Astrocyte (in vitro differentiated cells and primary cell): Measurements from ENCODE around the gene GOLGA6D. TPM values are rescaled to one million over a fixed set of nuclear protein-coding genes. Genes with fewer than 3 reads are reported as not detected.
"Not testable (repeated sequence)": the region's sequence is repeated elsewhere in the genome, so short reads cannot be mapped to it uniquely, and the experiment has no call there.

Experiments used
- DNase-seq: peaks from one replicate; pipeline ENCODE4 v3.0.0-alpha.2; 2010; ENCODE audit warnings: low read depth
- FAIRE-seq: peaks from 2 replicates; lab custom pipeline; 2011; peaks lifted over from hg19 to GRCh38; lab: Jason Lieb, UNC
- H2AFZ ChIP-seq: 2 replicates; pipeline ENCODE4 v1.6.0; 2012; ENCODE audit warnings: low read depth, low read length, inconsistent platforms
- H3K27ac ChIP-seq: 2 replicates; pipeline ENCODE4 v1.5.1; 2011; ENCODE audit warnings: low read depth, low read length, inconsistent platforms
- H3K27me3 ChIP-seq: 2 replicates; pipeline ENCODE4 v1.6.0; 2011; ENCODE audit warnings: low read length, inconsistent platforms; ENCODE audit not compliant: insufficient read depth
- H3K36me3 ChIP-seq: 2 replicates; pipeline ENCODE4 v1.5.1; 2011; ENCODE audit warnings: low read length, inconsistent platforms; ENCODE audit not compliant: insufficient read depth
- H3K4me1 ChIP-seq: 2 replicates; pipeline ENCODE4 v1.5.1; 2011; ENCODE audit warnings: low read length, inconsistent platforms; ENCODE audit not compliant: insufficient read depth
- H3K4me2 ChIP-seq: 2 replicates; pipeline ENCODE4 v1.6.0; 2012; ENCODE audit warnings: low read length, inconsistent platforms
- H3K4me3 ChIP-seq: 2 replicates; pipeline ENCODE4 v1.5.1; 2011; ENCODE audit warnings: low read depth, mild to moderate bottlenecking, low read length, inconsistent platforms; ENCODE audit not compliant: insufficient read depth
- H3K79me2 ChIP-seq: 2 replicates; pipeline ENCODE4 v1.6.0; 2012; ENCODE audit warnings: mild to moderate bottlenecking, low read length, inconsistent platforms; ENCODE audit not compliant: insufficient read depth
- H3K9ac ChIP-seq: 2 replicates; pipeline ENCODE4 v1.6.0; 2012; ENCODE audit warnings: mild to moderate bottlenecking, low read length, inconsistent platforms
- H3K9me3 ChIP-seq: 2 replicates; pipeline ENCODE4 v1.5.1; 2012; ENCODE audit warnings: low read depth, mild to moderate bottlenecking, low read length, inconsistent platforms; ENCODE audit not compliant: insufficient read depth
- H4K20me1 ChIP-seq: 2 replicates; pipeline ENCODE4 v1.6.0; 2012; ENCODE audit warnings: low read length, inconsistent platforms; ENCODE audit not compliant: insufficient read depth
- H3K27ac Mint-ChIP-seq: one replicate; pipeline ENCODE4 v1.8.0; 2021; ENCODE audit warnings: mild to moderate bottlenecking, mixed read lengths; ENCODE audit not compliant: unreplicated experiment
- H3K27me3 Mint-ChIP-seq: one replicate; pipeline ENCODE4 v1.8.0; 2021; ENCODE audit warnings: low read depth, mixed read lengths; ENCODE audit not compliant: unreplicated experiment
- H3K36me3 Mint-ChIP-seq: one replicate; pipeline ENCODE4 v1.8.0; 2021; ENCODE audit warnings: low read depth, mixed read lengths; ENCODE audit not compliant: unreplicated experiment
- H3K4me1 Mint-ChIP-seq: one replicate; pipeline ENCODE4 v1.8.0; 2021; ENCODE audit warnings: low read depth, mixed read lengths; ENCODE audit not compliant: unreplicated experiment
- H3K4me3 Mint-ChIP-seq: one replicate; pipeline ENCODE4 v1.8.0; 2021; ENCODE audit warnings: mild to moderate bottlenecking, moderate library complexity, mixed read lengths; ENCODE audit not compliant: unreplicated experiment
- H3K9me3 Mint-ChIP-seq: one replicate; pipeline ENCODE4 v1.8.0; 2021; ENCODE audit warnings: mild to moderate bottlenecking, mixed read lengths; ENCODE audit not compliant: unreplicated experiment
- CTCF ChIP-seq: IDR thresholded peaks from 2 replicates; pipeline ENCODE4 v1.5.1; 2011; ENCODE audit warnings: low read depth, mild to moderate bottlenecking, inconsistent platforms, low read length, moderate library complexity; ENCODE audit not compliant: insufficient read depth
- EZH2 ChIP-seq: IDR thresholded peaks from 2 replicates; pipeline ENCODE4 v1.6.1; 2012; ENCODE audit warnings: mild to moderate bottlenecking, low read length, inconsistent platforms; ENCODE audit not compliant: insufficient read depth
- total RNA-seq: library from RNA; stranded (reverse); gene quantifications from 2 replicates; pipeline ENCODE4 v1.2.1, GENCODE V29; 2021

GOLGA6D gene
- total RNA-seq, 1 donor from 2014 or later = not detected

- Histone ChIP-seq H3K4me3 (no peak overlapping the region), H3K4me2 (no peak overlapping the region), H3K27ac (no peak overlapping the region), H4K20me1 (no peaks in the 10 kb centered on the region), H3K4me1 (no peaks in the 10 kb centered on the region), H3K27me3 (peaks cover 17% of the 10 kb centered on the region), H3K36me3 (no peaks in the 10 kb centered on the region), H3K9me3 (no peaks in the 10 kb centered on the region), H3K9ac (no peak overlapping the region), H2AFZ (no peak overlapping the region), H3K79me2 (no peaks in the 10 kb centered on the region)
- DNase-seq (no peak), FAIRE-seq (no peak)
- Mint-ChIP-seq H3K27me3 (peaks cover 5% of the 10 kb centered on the region), H3K9me3 (no peaks in the 10 kb centered on the region), H3K27ac (no peak overlapping the region), H3K4me3 (no peak overlapping the region), H3K4me1 (no peaks in the 10 kb centered on the region), H3K36me3 (no peaks in the 10 kb centered on the region)
- TF ChIP-seq CTCF = no peak
- TF ChIP-seq EZH2 = no peak
Observed at GRCh38 chr15:75302318-75302717, 19.7 kb downstream of the GOLGA6D start.

DNA sequence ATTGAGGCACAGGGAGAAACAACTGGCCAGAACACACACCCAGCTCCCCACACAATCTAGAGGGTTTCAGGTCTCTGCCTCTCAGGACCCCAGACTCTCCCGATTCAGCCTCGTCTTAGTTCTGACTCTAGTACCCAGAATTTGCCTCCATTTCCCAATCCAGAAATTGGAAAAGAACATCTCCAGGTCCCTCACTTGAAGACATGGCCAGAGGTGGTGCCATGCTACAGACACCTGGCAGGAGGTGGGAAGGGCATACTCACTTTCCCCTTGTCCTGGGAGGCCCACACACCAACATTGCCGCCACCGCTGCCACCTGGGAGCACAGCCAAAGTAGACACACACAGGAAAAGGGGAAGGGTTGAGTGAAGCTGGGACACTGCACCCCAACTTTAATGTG is 20.1 kb downstream of the GOLGA6D start:
- not testable (repeated sequence) for H3K27ac Mint-ChIP-seq, H3K79me2 ChIP-seq, H3K27ac ChIP-seq, H3K4me1 Mint-ChIP-seq, H3K27me3 Mint-ChIP-seq, H2AFZ ChIP-seq, H3K9ac ChIP-seq, H3K4me1 ChIP-seq, H3K36me3 ChIP-seq, H3K4me3 Mint-ChIP-seq, H4K20me1 ChIP-seq, DNase-seq, H3K36me3 Mint-ChIP-seq, H3K9me3 Mint-ChIP-seq, H3K4me3 ChIP-seq, H3K9me3 ChIP-seq, H3K4me2 ChIP-seq, FAIRE-seq
- peaks cover 20% of the 10 kb centered on the region for H3K27me3 ChIP-seq

DNA sequence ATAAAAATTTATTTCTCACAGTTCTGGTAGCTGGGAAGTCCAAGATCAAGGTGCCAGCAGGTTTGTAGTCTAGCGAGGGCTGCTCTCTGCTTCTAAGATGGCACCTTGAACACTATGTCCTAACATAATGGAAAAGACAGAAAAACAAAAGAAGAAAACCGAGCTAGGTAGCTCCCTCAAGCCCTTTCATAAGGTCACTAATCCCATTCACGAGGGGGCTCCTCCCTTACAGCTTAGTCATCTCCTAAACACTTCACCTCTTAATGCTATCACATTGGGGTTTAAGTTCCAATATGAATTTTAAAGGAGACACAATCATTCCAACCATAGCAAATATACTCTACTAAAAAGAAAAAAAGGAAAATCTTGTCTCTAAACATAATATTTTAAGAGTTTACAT is 23.6 kb downstream of the GOLGA6D start:
- no peak overlapping the region for H3K4me3 Mint-ChIP-seq
- H3K4me1 Mint-ChIP-seq = peaks cover 6% of the 10 kb centered on the region
- no peak overlapping the region for H2AFZ ChIP-seq
- no peak overlapping the region for H3K27ac Mint-ChIP-seq
- H4K20me1 ChIP-seq = no peaks in the 10 kb centered on the region
- no peaks in the 10 kb centered on the region for H3K4me1 ChIP-seq
- H3K27ac ChIP-seq = no peak overlapping the region
- H3K9ac ChIP-seq = no peak overlapping the region
- H3K4me2 ChIP-seq = no peak overlapping the region
- H3K9me3 ChIP-seq = no peaks in the 10 kb centered on the region
- TF ChIP-seq EZH2 (no peak), CTCF (no peak)
- H3K9me3 Mint-ChIP-seq = no peaks in the 10 kb centered on the region
- DNase-seq (no peak), FAIRE-seq (no peak)
- H3K36me3 Mint-ChIP-seq = no peaks in the 10 kb centered on the region
- H3K27me3 ChIP-seq = peaks cover 32% of the 10 kb centered on the region
- no peak overlapping the region for H3K4me3 ChIP-seq
- no peaks in the 10 kb centered on the region for H3K36me3 ChIP-seq
- no peaks in the 10 kb centered on the region for H3K79me2 ChIP-seq
- H3K27me3 Mint-ChIP-seq = peaks cover 18% of the 10 kb centered on the region
